Natural killer cell treated with Interleukin-12 subunit alpha and Interleukin-12 subunit beta and Interleukin-15 and Interleukin-18, amount 100 ng/mL, for 72 hours (primary cell): ENCODE measurements around the gene CRYBG3. TPM values are rescaled to one million over a fixed set of nuclear protein-coding genes. Genes with fewer than 3 reads are reported as not detected.

Experiments
- ATAC-seq, 2 donors: fragments of 150-1000 bp; cut with Tn5 transposase in 1 of 2; sonication (Bioruptor Pico), chemical (Tn5 transposase) in 1 of 2; 2 replicates each; pipeline ENCODE4 v1.10.0; 2021
- DNase-seq: peaks from one replicate; pipeline ENCODE4 v3.0.0; 2022; ENCODE audit warnings: low spot score
- H3K27ac Mint-ChIP-seq, 2 donors: 1 replicate in 1 of 2; 2 replicates in 1 of 2; pipeline ENCODE4 v1.8.0; 2022; ENCODE audit warnings: mixed read lengths in 2 of 2, mild to moderate bottlenecking in 1 of 2, moderate library complexity in 1 of 2
- H3K27me3 Mint-ChIP-seq, 2 donors: 1 replicate in 1 of 2; 2 replicates in 1 of 2; pipeline ENCODE4 v1.8.0; 2022; ENCODE audit warnings: mixed read lengths in 2 of 2
- H3K36me3 Mint-ChIP-seq: one replicate; pipeline ENCODE4 v1.8.0; 2022; ENCODE audit warnings: mixed read lengths
- H3K4me1 Mint-ChIP-seq, 2 donors: 1 replicate in 1 of 2; 2 replicates in 1 of 2; pipeline ENCODE4 v1.8.0; 2022; ENCODE audit warnings: low read depth in 2 of 2, mixed read lengths in 2 of 2, mild to moderate bottlenecking in 1 of 2
- H3K4me3 Mint-ChIP-seq: one replicate; pipeline ENCODE4 v1.8.0; 2022; ENCODE audit warnings: mixed read lengths
- H3K9me3 Mint-ChIP-seq: 2 replicates; pipeline ENCODE4 v1.8.0; 2022; ENCODE audit warnings: mixed read lengths
- total RNA-seq, 2 donors: library from RNA; stranded (reverse); gene quantifications; one replicate each; pipeline ENCODE4 v1.2.3, GENCODE V29; 2022

Gene CRYBG3
- total RNA-seq, 2 donors from 2014 or later = 1.1 TPM

DNA sequence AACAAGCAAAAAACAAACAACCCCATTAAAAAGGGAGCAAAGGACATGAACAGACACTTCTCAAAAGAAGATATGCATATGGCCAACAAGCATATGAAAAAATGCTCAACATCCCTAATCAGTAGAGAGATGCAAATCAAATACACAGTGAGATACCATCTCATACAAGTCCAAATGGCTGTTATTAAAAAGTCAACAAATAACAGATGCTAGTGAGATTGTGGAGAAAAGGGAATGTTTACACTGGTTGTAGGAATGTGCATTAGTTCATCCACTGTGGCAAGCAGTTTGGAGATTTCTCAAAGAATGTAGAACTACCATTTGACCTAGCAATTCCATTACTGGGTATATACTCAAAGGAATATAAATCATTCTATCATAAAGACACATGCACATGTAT, 105.9 kb downstream of the CRYBG3 start:
- ATAC-seq (no peak), DNase-seq (no peak)
- Mint-ChIP-seq H3K27ac (no peak overlapping the region), H3K27me3 (peaks cover 9 to 11% of the 10 kb centered on the region in 2 donors), H3K4me1 (no peaks in the 10 kb centered on the region), H3K36me3 (no peaks in the 10 kb centered on the region), H3K9me3 (no peaks in the 10 kb centered on the region), H3K4me3 (no peak overlapping the region)

DNA sequence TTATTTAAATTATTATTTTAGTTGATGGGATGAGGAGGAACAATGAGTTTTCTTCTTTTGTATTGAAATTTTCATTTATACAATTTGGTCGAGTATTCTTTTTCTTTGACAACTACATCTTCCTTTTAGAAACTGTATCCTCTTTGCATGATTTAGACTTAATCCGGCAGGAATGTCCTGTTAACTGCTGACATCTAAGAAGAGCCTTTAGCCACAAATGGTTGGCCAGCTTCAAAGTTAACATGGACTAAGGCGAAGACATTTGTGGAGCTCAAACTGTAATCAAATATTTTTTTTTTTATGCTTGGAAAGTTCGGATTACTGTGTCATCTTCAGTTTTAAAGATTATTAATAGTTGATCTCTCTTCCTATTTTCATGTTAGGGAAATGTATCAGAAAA, 107.2 kb downstream of the CRYBG3 start:
- Mint-ChIP-seq H3K4me1 (no peaks in the 10 kb centered on the region), H3K27me3 (peaks cover 9 to 11% of the 10 kb centered on the region in 2 donors), H3K4me3 (no peak overlapping the region), H3K9me3 (no peaks in the 10 kb centered on the region), H3K27ac (no peak overlapping the region), H3K36me3 (no peaks in the 10 kb centered on the region)
- no peak for DNase-seq
- no peak for ATAC-seq

DNA sequence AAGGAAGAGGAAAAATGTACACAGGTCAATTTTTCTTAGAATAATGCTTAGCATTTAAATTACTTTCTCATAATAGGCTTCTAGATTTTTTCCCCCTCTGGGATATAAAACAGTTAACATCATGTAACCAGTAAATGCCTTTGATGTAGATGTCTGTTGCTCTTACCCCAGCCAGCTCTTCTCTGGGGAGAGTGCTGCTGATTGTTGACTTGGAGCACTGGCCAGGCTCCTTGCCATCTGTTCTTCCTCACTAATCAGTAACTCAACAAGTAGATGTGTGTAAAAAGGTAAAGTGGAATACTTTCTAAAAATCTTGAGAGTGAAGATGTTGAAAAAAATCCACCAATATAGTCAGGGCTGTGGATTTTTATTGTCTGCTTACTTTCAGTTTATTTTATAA, 108.2 kb downstream of the CRYBG3 start:
- H3K27me3 Mint-ChIP-seq = peaks cover 9 to 11% of the 10 kb centered on the region in 2 donors
- no peaks in the 10 kb centered on the region for H3K9me3 Mint-ChIP-seq
- H3K36me3 Mint-ChIP-seq = no peaks in the 10 kb centered on the region
- H3K27ac Mint-ChIP-seq = no peak overlapping the region
- DNase-seq (no peak), ATAC-seq (no peak)
- H3K4me1 Mint-ChIP-seq = no peaks in the 10 kb centered on the region
- H3K4me3 Mint-ChIP-seq = no peak overlapping the region

DNA sequence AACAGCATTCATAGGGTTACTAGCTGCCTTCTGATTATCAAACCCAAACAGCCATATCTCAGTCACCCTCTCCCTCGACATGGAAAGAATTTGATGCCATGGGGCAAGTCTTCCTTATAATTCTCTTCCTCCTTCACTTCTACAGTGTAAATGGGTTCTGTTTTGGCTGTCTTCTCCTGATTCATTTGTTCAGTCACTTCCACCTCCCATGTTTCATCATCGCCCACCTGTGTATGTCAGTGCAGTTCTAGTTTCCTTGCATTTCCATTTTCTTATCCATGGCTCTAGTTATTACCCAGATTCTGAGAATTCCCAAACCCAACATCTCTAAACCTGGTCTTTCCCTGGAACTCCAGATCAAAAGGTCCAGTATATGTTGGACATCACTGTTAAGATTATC, 109.4 kb downstream of the CRYBG3 start:
- H3K36me3 Mint-ChIP-seq = no peaks in the 10 kb centered on the region
- H3K27ac Mint-ChIP-seq = no peak overlapping the region
- DNase-seq = no peak
- no peak for ATAC-seq
- H3K27me3 Mint-ChIP-seq = peaks cover 9 to 11% of the 10 kb centered on the region in 2 donors
- H3K4me1 Mint-ChIP-seq = no peaks in the 10 kb centered on the region
- no peak overlapping the region for H3K4me3 Mint-ChIP-seq
- H3K9me3 Mint-ChIP-seq = no peaks in the 10 kb centered on the region

DNA sequence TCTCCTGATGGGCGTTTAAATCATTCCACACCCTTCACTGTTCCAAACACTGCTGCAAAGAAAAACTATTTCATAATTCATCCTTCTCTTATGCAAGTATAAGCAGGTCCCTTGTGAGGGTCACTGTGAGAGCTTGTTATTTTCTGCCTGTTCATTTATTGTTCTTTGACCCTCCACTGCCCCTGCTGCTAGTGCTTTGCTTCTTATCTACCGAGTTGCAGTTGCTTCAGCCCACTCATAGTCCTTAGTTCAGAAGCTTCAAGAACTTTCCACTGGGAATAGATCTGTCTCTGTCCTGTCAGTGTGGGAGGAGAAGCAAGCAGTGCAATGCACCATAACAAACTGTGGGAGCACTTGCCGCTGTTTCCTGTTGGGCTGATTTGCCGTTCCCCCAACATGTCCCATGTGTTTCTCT, 110.6 kb downstream of the CRYBG3 start:
- no peaks in the 10 kb centered on the region for H3K4me1 Mint-ChIP-seq
- ATAC-seq (no peak), DNase-seq (no peak)
- no peak overlapping the region for H3K4me3 Mint-ChIP-seq
- no peaks in the 10 kb centered on the region for H3K36me3 Mint-ChIP-seq
- no peaks in the 10 kb centered on the region for H3K9me3 Mint-ChIP-seq
- no peak overlapping the region for H3K27ac Mint-ChIP-seq
- H3K27me3 Mint-ChIP-seq = peaks cover 9 to 11% of the 10 kb centered on the region in 2 donors

DNA sequence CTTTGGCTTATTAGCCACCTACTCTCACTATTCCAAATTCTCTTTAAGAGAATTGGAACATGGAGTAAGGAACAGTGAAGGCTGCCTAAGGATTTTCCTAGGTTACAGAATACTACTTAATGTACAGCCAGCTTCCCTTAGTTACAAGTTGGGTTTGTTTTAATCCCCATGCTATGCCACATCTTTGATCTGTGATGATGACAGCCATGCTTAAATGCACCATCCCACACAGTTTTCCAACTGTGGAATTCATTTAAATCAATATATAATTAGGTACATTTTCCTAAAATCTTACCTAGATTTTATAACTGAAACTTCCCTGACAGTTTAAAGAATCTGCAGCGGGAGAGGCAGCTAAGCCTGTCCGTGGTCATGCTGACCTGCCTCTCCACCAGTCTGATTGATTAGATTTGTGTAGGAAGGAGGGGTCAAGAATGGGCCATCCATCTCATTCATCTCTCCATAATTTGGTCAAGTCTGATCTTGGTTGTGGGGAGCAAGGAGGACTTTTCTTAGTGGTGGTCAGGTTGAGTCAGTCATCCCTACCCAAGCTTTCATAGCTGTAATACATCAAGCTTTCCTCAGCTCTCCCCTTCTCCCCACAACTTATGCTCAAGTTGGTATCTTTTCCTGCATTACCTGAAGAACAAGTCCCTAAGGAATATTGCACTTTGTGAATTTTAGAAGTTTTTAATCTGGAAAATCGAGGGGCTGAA, 113.3 kb downstream of the CRYBG3 start:
- Mint-ChIP-seq H3K27ac (no peak overlapping the region), H3K27me3 (peaks cover 9% of the 10 kb centered on the region in 2 donors), H3K9me3 (no peaks in the 10 kb centered on the region), H3K4me1 (no peaks in the 10 kb centered on the region), H3K36me3 (no peaks in the 10 kb centered on the region), H3K4me3 (no peak overlapping the region)
- DNase-seq = no peak
- ATAC-seq = no peak

DNA sequence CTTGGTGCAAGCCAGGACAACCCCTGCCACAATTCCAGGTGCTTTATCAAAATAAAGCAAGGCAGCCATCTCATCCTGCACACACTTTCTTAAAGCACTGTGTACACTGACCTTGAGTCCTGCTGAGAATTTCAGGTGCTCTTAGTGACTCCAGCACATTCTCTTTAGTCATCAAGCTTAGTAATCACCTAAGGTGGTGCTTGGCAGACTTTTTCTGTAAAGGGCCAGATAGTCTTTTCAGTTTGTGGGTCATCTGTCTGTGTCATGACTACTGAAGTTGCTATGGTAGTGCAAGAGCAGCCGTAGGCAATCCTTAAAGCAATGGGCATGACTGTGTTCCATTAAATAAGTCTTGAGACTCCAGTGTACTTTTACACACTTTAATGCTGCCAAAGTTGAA, 114.0 kb downstream of the CRYBG3 start:
- peaks cover 7 to 8% of the 10 kb centered on the region in 2 donors for H3K27me3 Mint-ChIP-seq
- no peak overlapping the region for H3K27ac Mint-ChIP-seq
- H3K9me3 Mint-ChIP-seq = no peaks in the 10 kb centered on the region
- H3K4me3 Mint-ChIP-seq = no peak overlapping the region
- DNase-seq = no peak
- ATAC-seq = no peak
- no peaks in the 10 kb centered on the region for H3K4me1 Mint-ChIP-seq
- H3K36me3 Mint-ChIP-seq = no peaks in the 10 kb centered on the region

DNA sequence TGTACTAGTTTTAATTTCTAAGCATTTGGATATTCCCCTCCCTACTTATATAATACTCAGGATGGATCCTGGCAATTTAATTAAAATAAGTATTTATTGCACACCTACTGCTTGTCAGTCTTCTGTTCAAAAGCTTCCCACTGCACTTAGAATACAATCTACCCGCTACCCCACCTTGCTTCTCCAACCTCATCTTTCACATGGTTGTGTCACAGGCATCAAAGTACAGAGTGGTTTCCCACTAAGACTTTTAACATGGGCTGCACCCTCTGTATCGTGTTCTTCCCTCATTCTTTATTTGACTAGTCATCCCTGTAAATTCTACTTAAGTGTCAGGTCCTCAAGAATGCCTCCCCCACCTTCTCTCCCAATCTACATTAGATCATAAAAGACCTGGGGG, 115.4 kb downstream of the CRYBG3 start:
- no peaks in the 10 kb centered on the region for H3K27me3 Mint-ChIP-seq
- H3K27ac Mint-ChIP-seq = no peak overlapping the region
- H3K36me3 Mint-ChIP-seq = no peaks in the 10 kb centered on the region
- H3K4me1 Mint-ChIP-seq = no peaks in the 10 kb centered on the region
- H3K9me3 Mint-ChIP-seq = no peaks in the 10 kb centered on the region
- H3K4me3 Mint-ChIP-seq = no peak overlapping the region
- DNase-seq (no peak), ATAC-seq (no peak)

DNA sequence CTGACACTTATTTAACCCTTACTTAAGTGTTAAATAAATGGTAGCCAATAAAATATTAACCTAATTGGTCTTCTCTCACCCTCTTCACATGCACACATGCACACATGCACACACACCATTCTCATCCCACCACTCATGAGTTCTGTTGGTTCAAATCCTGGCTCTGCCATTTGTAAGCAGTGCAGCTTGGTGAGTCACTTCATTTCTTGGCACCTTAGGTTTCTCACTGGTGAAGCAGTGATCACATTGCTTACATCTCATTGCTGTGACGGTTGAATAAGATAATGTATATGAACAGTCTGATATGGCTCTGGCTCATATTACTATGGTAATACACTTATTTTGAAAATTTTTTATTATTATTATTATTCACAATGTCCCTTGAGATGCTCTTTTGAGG, 116.6 kb downstream of the CRYBG3 start:
- no peaks in the 10 kb centered on the region for H3K9me3 Mint-ChIP-seq
- H3K36me3 Mint-ChIP-seq = peaks cover 6% of the 10 kb centered on the region
- no peaks in the 10 kb centered on the region for H3K4me1 Mint-ChIP-seq
- H3K27me3 Mint-ChIP-seq = no peaks in the 10 kb centered on the region
- no peak overlapping the region for H3K27ac Mint-ChIP-seq
- ATAC-seq (no peak), DNase-seq (no peak)
- H3K4me3 Mint-ChIP-seq = no peak overlapping the region

DNA sequence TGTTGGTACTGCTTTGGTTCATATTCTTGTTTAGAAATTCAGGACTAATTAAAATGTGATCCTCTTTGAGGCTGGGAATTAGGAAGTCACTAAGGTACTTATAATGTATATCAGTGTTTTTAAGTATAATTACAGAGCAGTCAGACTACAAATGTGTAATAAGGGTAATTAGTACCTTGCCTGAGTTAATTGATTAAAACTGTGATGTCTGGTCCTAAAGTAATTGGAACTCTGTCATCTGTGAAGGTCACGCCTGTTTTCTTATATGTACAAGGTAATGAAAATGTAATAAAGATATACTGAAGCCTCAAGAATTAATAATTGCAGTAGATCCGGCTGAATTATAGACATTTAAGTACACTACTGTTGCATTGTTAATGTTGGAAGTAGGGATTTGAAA, 117.6 kb downstream of the CRYBG3 start:
- DNase-seq (no peak), ATAC-seq (no peak)
- Mint-ChIP-seq H3K27me3 (no peaks in the 10 kb centered on the region), H3K4me3 (no peak overlapping the region), H3K36me3 (peaks cover 6% of the 10 kb centered on the region), H3K27ac (no peak overlapping the region), H3K9me3 (no peaks in the 10 kb centered on the region), H3K4me1 (no peaks in the 10 kb centered on the region)

DNA sequence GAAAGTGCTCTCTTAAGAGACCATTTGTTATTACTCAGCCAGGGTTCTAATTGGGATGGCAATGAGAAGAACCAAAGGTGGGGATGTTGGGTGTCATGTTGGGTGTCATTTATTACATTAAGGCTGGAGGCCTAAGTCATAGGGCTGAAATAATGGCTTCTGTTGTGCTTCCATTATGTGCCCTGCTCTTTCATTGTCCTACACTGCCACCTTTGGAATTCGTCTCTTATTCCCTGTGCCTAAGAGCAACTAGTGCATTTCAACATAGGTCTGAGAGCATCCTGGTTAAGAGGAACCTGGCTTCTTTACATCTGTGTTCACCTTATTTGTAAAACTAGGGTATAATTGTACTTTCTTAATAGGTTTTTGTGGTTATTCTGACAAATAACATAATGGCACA, 118.2 kb downstream of the CRYBG3 start:
- no peaks in the 10 kb centered on the region for H3K27me3 Mint-ChIP-seq
- peaks cover 6% of the 10 kb centered on the region for H3K36me3 Mint-ChIP-seq
- H3K4me3 Mint-ChIP-seq = no peak overlapping the region
- ATAC-seq = no peak
- no peak overlapping the region for H3K27ac Mint-ChIP-seq
- no peak for DNase-seq
- H3K9me3 Mint-ChIP-seq = no peaks in the 10 kb centered on the region
- H3K4me1 Mint-ChIP-seq = no peaks in the 10 kb centered on the region

DNA sequence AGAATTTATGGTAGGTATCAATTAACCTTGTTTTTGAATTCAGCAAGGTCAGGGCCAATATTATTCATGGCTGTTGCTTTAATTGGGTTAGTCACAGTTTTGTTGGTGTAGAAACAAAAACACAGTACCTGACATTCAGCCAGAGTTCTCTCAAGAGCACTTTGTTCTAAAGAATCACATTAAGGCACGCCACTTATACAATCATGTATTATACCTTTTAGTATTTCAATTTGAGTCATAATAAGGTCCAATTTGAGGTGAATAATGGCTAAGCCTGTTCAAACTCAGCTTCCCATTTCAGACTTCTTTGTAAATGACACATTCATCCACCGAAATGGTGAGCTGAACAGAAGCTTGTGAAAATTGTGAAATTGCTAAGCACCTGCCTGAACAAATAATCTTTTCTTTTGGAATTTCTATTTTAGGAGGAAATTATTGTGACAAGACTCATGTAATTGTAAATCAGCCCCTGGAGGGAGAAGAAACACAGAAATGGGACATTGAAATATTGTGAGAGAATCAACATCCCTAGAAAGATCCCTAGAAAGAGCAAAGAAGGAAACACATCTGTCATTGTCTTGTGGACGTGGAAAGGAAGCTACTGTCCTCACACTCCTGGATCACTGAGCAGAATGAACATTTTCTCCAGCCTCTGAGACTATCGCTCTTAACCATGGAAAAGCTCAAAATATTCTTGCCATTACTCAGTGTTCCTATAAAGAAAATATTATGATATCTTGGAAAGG, 121.2 kb downstream of the CRYBG3 start:
- Mint-ChIP-seq H3K27ac (no peak overlapping the region), H3K9me3 (no peaks in the 10 kb centered on the region), H3K36me3 (peaks cover 18% of the 10 kb centered on the region), H3K4me3 (no peak overlapping the region), H3K4me1 (no peaks in the 10 kb centered on the region), H3K27me3 (no peaks in the 10 kb centered on the region)
- DNase-seq (no peak), ATAC-seq (peak in 1 of 2 donors; percentile 43)

DNA sequence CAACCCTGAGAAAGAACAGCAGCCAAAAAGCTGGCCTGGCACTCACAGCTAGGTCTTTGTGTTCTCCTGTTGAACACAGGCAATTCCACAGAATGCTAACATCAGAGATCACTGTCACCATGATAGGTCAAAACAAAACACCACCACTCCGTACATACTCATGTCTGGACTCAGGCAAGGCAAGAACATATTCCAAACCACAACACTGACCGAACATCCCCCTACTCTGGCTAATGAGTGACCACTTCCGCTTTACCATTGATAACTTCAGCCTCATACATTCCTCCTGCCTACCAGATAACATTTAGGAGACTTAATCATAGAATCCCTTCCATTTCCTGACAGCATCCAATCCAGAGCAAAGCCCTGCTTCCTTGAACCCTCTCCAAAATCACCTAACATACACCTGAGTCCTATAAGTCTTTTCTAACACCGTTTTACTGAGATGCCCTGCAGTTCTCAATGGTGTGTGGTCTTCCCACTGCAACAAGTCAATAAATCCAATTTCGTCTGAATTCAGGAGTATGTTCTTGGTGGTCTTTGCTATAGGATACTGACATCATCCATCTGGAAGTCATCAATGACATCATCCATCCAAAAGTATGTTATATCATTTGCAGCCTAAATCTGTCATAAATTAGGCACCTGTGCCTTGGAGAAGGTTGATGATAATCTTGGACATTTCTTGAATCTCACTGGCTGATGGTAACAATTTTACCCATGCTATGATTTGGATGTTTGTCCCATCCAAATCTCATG, 126.7 kb downstream of the CRYBG3 start:
- no peak for DNase-seq
- Mint-ChIP-seq H3K27me3 (no peaks in the 10 kb centered on the region), H3K4me1 (no peaks in the 10 kb centered on the region), H3K27ac (no peak overlapping the region), H3K9me3 (no peaks in the 10 kb centered on the region), H3K4me3 (no peak overlapping the region), H3K36me3 (peaks cover 40% of the 10 kb centered on the region)
- no peak for ATAC-seq

DNA sequence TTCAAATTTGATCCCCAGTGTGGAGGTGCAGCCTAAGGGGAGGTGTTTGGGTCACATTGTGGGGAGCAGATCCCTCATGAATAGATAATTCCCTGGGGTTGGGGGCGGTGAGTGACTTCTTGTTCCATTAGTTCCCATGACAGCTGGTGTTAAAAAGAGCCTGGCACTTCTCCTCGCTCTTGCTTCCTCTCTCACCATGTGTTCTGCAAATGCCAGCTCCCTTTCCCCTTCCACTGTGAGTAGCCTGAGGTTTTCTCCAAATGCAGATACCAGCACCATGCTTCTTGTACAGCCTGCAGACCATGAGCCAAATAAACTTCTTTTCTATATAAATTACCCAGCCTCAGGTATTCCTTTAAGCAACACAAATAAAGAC, 127.3 kb downstream of the CRYBG3 start:
- no peak overlapping the region for H3K4me3 Mint-ChIP-seq
- no peak overlapping the region for H3K27ac Mint-ChIP-seq
- no peaks in the 10 kb centered on the region for H3K27me3 Mint-ChIP-seq
- no peaks in the 10 kb centered on the region for H3K4me1 Mint-ChIP-seq
- ATAC-seq (no peak), DNase-seq (no peak)
- H3K36me3 Mint-ChIP-seq = peaks cover 40% of the 10 kb centered on the region
- H3K9me3 Mint-ChIP-seq = no peaks in the 10 kb centered on the region
